Renal pelvis (tissue), 4 donors: ENCODE measurements around the gene DNAL1. TPM values are rescaled to one million over a fixed set of nuclear protein-coding genes. Genes with fewer than 3 reads are reported as not detected.

Experiments used
- DNase-seq: peaks from one replicate; pipeline ENCODE4 v3.0.0-alpha.2; 2013
- polyA plus RNA-seq, 3 donors: library from polyadenylated mRNA; unstranded; fragments of 120-200 nt; gene quantifications; one replicate each; pipeline ENCODE4 v1.2.1, GENCODE V29; 2013; ENCODE audit not compliant: insufficient read length in 3 of 3

DNAL1 gene
- polyA plus RNA-seq, 3 donors: 16.5 to 22.5 (median 21.8) TPM

GRCh38 chr14:73722581-73722980 is 77.8 kb downstream of the DNAL1 start:
- no peak for DNase-seq

GRCh38 chr14:73723406-73723796 is 78.6 kb downstream of the DNAL1 start:
- DNase-seq: no peak

GRCh38 chr14:73723797-73724661 is 79.2 kb downstream of the DNAL1 start:
- DNase-seq: no peak

DNA sequence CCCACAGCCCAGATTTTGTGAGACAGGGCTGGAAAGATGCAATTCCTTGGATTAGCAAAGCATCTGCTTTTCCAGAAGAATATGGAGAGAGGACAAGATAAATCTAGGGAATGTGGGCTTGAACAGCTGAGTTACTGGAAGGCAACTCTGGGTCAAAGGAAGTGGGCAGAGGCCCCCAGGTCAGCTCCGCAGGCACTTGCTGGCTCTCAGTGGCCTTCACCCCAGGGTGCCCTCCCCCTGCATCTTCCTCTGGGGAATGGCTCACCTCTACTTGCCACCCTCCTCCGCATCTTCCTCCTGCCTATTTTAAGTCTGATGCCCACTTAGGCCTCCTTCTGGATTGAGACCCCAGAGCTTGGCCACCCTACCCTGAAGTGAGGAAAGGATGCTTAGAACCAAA is 79.9 kb downstream of the DNAL1 start:
- no peak for DNase-seq

DNA sequence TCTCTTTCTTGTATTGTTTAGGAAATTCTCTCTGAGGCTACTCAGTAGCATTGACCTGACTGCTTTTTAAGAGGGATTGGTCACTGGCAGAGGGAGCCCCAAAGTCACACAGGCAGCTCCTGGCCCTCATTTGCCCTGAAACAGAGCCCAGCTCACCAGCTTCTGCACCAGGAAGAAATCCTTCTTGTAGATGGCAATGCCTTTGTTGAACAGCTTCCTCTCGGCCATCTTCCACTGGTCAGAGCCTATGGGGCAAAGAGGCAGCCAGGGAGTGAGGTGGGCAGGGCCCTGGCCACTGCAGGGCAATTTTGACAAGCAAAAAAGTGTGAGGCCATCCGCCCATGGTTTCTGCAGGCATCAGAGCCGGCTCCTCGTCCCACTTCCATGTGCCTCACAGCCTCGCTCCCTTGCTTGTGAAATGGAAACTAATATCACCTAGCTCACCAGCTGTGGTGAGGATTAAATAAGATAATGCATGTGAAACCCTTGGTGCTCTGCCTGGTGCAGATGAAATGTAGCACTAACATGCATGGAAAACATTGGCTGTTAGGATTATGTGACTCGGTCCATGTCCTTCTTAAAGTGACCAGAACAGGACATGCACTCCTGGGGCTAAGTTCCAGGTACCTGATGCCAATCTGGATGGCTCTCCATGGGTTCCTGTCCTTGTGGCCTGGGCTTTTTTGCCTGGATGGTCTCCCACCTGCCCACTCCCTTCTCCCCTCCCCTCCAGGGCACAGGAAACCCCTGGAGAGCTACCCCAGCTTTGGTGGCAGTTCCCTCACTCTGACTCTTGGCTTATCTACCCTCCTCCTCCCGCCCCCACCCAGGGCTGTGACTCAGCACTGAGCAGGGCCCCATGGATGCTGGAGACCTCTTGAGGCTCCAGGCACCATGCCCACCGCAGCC is 80.6 kb downstream of the DNAL1 start:
- no peak for DNase-seq

- DNase-seq: no peak
Measured at GRCh38 chr14:73726025-73726961, 81.5 kb downstream of the DNAL1 start.

- no peak for DNase-seq
Measured at GRCh38 chr14:73727166-73727565, 82.4 kb downstream of the DNAL1 start.

DNA sequence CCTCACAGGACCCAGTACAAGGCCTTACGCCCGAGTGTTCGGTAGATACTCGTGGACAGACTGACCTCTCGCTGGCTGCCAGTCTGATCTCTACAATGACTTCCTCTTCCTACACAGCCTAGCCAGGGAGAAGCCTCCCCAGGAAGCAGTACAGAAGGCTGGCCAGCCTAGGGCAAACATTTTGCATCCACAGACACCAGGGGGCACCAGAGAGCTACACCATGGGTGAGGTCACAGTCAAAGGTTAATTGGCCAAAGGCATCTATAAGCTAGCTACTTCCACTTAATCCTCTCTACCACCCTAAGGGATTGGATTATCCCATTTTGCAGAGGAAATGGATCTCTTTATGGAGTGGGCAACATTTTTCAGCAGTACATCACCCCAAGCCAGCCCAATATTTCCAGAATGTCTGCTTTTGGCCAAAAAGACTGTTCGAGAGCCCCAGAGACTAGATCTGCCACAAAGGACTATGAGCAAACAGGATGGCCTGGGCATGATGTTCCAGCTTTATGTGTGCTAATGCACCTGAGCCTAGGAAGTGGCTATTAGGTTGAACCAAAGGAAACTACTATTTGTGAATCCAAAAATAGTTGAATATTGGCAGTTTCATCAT is 84.0 kb downstream of the DNAL1 start:
- DNase-seq: no peak

DNA sequence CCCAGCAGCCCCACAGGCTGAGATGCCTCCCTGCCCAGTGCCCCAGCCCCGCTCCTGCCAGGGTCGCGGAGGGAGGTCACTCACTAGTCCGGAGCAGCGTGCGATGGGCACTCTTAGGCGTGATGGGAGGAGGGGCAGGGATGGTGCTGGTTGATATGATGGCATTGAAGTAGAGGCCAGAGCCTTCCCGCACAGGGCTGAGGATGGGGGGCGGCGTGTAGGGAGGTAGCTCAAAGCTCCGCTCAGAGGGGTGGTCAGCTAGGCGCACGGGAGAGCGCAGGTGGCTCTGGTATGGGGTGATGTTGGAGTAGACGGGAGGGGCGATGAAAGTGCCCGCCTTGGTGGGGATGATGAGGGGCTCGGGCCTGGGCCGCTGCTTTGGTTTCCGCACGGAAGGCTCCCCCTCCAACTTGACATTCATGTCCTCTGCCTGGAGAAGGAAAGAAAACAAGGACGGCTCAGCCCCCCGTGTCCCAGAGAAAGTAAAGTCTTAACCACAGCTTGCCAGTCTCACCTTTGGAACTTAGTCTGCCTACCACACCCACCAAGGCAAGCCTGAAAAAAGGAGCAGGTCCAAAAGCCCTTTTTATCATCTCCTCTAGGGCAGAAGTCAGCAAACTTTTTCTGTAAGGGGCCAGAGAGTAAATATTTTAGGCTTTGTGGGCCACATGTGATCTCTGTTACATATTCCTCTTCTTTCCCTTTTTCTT is 84.9 kb downstream of the DNAL1 start:
- DNase-seq: no peak

GRCh38 chr14:73731111-73731510 is 86.3 kb downstream of the DNAL1 start:
- no peak for DNase-seq

DNA sequence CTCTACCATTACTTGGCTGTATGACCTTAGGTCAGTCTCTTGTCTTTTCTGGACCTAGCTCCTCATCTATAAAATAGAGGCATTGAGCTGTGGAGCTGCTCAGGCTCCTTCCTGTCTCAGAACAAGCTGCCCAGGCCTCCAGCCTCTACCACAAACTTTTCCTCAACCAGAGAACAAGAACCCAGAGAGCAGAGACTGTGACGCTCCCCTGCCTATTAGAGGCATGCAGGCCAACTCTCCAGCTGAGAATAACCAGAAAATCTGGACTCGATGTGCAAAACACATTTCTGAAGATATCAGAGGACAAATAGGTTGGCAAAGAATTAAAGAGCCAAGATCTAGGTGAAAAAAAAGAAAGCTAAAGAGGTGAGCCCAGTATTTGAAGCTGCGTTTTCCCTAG is 87.2 kb downstream of the DNAL1 start:
- no peak for DNase-seq

GRCh38 chr14:73736842-73737241 is 92.1 kb downstream of the DNAL1 start:
- no peak for DNase-seq

DNA sequence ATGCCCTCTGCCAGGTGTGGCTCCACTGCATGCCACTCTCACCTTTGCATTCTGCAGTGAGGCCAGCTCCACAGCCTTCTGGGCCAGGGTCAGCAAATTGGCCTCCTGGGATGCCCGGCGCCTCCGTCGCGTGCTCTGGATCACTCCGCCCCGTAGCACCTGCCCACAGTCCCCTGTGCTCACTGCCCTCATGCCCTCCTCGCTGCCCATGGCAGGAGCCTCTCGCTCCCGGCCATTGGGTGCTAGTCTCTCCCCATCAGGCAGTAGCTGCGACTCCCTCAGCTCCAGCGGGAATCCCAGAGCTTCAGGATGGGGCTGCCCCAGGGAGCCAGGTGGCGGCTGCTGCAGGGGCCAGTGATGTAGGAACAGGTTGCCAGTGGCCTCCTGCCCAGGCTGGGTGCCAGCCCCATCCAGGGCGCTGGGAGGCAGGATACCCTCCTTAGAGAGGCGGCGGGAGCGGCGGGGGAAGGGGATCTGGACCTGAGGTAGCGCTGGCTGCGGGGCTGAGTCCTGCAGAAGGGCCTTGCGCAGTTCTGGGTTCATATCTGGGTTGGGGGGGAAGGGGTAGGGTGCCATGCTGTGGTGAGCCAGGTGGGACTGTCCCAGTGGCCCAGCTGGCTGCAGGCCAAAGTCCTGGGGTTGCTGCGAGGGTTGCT is 93.9 kb downstream of the DNAL1 start:
- DNase-seq: no peak

DNA sequence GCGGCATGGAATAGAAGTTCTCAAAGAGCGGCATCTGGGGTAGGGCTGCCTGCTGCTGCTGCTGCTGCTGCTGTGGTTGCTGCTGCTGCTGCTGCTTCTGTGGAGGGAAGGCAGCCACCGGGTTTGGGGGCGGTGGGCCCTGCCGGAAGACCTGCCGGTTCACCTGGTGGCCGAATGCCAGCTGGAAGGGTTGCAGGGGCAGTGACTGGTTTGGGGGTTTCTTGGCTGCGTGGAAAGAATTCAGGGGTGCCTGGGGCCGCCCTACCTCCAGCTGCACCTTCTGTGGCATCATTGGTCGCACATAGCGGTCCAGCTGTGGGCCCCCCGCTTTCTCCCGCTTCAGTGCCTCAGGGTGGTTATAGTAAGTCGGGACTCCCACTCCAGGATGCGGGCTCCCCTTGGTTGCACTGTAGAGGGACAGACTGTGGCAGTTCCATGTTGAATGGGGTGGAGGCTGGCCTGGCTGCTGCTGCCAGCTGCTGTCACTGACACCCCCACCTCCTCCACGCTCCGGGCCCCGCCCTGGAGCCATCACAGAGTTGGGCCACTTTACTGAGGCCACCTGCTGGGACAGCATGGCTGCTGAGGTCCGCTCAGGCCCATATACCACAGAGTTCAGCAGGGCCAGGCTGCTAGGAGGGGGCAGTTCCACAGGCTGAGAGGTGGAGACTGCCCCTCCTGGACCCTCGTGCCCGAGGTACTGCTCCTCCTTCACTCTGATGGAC is 94.5 kb downstream of the DNAL1 start:
- no peak for DNase-seq

DNA sequence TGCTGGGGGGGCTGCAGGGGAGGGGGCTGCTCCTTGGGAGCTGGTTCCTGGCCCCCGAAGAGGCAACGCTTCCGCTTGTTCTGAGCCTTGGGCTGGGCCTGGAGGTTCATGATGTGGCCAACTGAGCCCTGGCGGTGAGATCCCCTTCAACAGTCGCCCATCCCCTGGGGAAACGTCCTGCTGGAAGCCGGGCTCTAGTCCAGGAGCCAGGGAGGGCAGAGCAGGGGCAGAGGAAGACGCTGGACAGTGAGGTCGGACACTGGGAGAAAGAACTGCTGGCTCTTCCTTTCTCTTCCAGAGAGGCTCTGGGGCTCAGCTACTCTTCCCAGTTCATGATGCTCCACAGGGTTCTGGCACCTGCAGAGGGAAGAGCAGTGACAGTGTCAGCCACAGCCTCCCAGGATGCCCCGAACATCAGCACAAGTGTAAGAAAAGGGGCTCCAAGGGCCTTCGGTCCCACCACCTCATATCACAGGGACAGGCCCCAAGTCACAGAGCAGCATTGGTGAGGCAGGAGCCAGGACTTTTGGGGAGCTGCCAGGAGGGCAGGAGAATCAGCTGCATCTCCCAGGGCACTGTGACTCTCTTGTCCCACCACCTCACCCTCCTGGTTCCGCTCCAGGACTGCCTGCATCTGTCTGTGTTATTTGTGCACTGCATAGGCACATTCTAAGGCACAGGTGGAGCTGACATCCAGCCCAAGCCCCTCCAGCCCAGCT is 95.3 kb downstream of the DNAL1 start:
- no peak for DNase-seq

GRCh38 chr14:73740618-73741326 is 96.0 kb downstream of the DNAL1 start:
- no peak for DNase-seq

DNA sequence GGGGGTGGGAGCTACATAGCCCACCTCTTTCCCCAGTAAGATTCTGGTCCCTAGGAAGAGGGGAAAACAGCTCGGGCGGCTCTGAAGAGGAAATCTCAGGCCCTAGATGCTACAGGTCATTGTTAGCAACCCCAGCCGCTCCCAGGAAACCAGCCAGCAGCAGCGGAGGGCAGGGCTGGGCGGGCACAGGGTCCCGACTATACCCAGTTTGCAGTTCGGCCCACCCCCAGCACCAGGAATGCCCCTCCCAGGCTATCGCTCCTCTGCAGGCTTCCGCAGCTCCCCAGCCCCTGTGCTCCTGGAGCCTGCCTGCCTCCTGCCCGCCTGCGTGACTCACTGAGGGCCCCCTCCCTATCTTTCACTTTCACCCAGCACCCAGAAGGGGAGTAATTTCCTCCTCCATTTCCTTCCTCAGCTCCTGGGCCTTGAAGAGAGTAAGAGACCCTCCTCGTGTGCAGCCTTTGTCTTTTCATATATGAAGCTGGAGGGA is 96.6 kb downstream of the DNAL1 start:
- no peak for DNase-seq
